MM.1S (cell line): ENCODE data around the gene OGFRL1.

Experiments used
- DNase-seq: peaks from one replicate; pipeline ENCODE4 v3.0.0-alpha.2; 2015
- H2AFZ ChIP-seq: fragments of 300-600 bp; sonication (generic); 2 replicates; pipeline ENCODE4 v1.6.0; 2016; ENCODE audit warnings: antibody characterized with exemption, low read length
- H3F3A ChIP-seq: fragments of 300-600 bp; sonication (generic); 2 replicates; pipeline ENCODE4 v1.6.1; 2016; ENCODE audit warnings: mild to moderate bottlenecking, antibody characterized with exemption, low read length, moderate library complexity, mixed read lengths; ENCODE audit not compliant: insufficient read depth
- H3K27ac ChIP-seq: fragments of 300-600 bp; sonication (generic); 2 replicates; pipeline ENCODE4 v1.5.1; 2016; ENCODE audit warnings: mild to moderate bottlenecking, low read length
- H3K27me3 ChIP-seq: fragments of 300-600 bp; sonication (generic); replicated peaks from 2 replicates; pipeline ENCODE4 v1.6.0; 2016; ENCODE audit warnings: low read length; ENCODE audit not compliant: insufficient read depth
- H3K36me3 ChIP-seq: fragments of 300-600 bp; sonication (generic); replicated peaks from 2 replicates; pipeline ENCODE4 v1.6.1; 2016; ENCODE audit warnings: mild to moderate bottlenecking, low read length, mixed read lengths; ENCODE audit not compliant: insufficient read depth
- H3K4me1 ChIP-seq: fragments of 300-600 bp; sonication (generic); 2 replicates; pipeline ENCODE4 v1.6.1; 2016; ENCODE audit warnings: low read length, mixed read lengths
- H3K4me2 ChIP-seq: fragments of 300-600 bp; sonication (generic); 2 replicates; pipeline ENCODE4 v1.6.0; 2016; ENCODE audit warnings: low read depth, low read length
- H3K4me3 ChIP-seq: fragments of 300-600 bp; sonication (generic); 2 replicates; pipeline ENCODE4 v1.5.1; 2016; ENCODE audit warnings: low read length, mixed read lengths
- H3K79me2 ChIP-seq: fragments of 300-600 bp; sonication (generic); 2 replicates; pipeline ENCODE4 v1.6.1; 2016; ENCODE audit warnings: mixed run types, low read length, mixed read lengths
- H3K9ac ChIP-seq: fragments of 300-600 bp; sonication (generic); 2 replicates; pipeline ENCODE4 v1.6.1; 2016; ENCODE audit warnings: low read length, mixed read lengths
- H3K9me2 ChIP-seq: fragments of 300-600 bp; sonication (generic); replicated peaks from 2 replicates; pipeline ENCODE4 v1.6.1; 2016; ENCODE audit warnings: mild to moderate bottlenecking, low read length, mixed read lengths; ENCODE audit not compliant: insufficient read depth
- H3K9me3 ChIP-seq: fragments of 300-600 bp; sonication (generic); replicated peaks from 2 replicates; pipeline ENCODE4 v1.6.1; 2016; ENCODE audit warnings: mild to moderate bottlenecking, low read length, mixed read lengths; ENCODE audit not compliant: insufficient read depth
- H4K20me1 ChIP-seq: fragments of 300-600 bp; sonication (generic); 2 replicates; pipeline ENCODE4 v1.6.1; 2016; ENCODE audit warnings: mild to moderate bottlenecking, low read length, moderate library complexity, mixed read lengths; ENCODE audit not compliant: insufficient read depth
- CTCF ChIP-seq: fragments of 300-600 bp; sonication (generic); IDR thresholded peaks from 2 replicates; pipeline ENCODE4 v1.5.1; 2016; ENCODE audit warnings: antibody characterized with exemption, low read length, mixed read lengths
- EZH2 ChIP-seq: fragments of 300-600 bp; sonication (generic); optimal IDR thresholded peaks from 2 replicates; pipeline ENCODE3; 2017; ENCODE audit warnings: low read depth, mild to moderate bottlenecking, antibody characterized with exemption, low read length, mixed read lengths
- EZH2phosphoT487 ChIP-seq: fragments of 300-600 bp; sonication (generic); IDR thresholded peaks from 2 replicates; pipeline ENCODE4 v1.6.1; 2018; ENCODE audit warnings: antibody characterized with exemption, low read length

OGFRL1 gene

GRCh38 chr6:71332012-71332411 lies 43.4 kb downstream of the OGFRL1 start:
- no peak overlapping the region for H3K4me2 ChIP-seq
- no peak overlapping the region for H3K4me3 ChIP-seq
- no peaks in the 10 kb centered on the region for H3K79me2 ChIP-seq
- H3F3A ChIP-seq, result no peaks in the 10 kb centered on the region
- no peak for DNase-seq
- no peaks in the 10 kb centered on the region for H3K36me3 ChIP-seq
- no peak overlapping the region for H2AFZ ChIP-seq
- no peaks in the 10 kb centered on the region for H3K9me2 ChIP-seq
- no peaks in the 10 kb centered on the region for H4K20me1 ChIP-seq
- TF ChIP-seq CTCF (no peak), EZH2 (no peak), EZH2phosphoT487 (no peak)
- no peak overlapping the region for H3K27ac ChIP-seq
- peaks cover 10% of the 10 kb centered on the region; the same call in 1 of the 2 replicates for H3K4me1 ChIP-seq
- no peaks in the 10 kb centered on the region for H3K9me3 ChIP-seq
- no peaks in the 10 kb centered on the region for H3K27me3 ChIP-seq
- no peak overlapping the region for H3K9ac ChIP-seq

DNA sequence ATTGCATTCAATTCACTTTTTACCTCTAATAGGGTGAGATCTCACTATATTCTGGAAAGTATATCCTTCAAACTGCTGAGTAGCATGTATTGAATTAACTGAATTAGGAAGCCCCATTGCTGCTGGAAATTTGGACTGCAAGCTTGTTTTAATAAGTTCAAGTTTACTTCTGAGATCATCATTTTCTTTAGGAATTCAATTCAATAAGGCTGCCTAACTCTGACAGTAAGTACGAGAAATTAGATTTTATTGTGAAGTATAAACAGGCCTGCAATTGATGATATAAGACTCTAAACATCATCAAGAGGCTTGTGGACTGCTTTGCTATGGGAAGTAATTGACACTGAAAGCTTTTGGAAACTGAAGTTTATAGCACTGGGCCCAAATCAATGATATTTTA lies 44.4 kb downstream of the OGFRL1 start:
- no peak for DNase-seq
- Histone ChIP-seq H3K4me1 (peaks cover 10% of the 10 kb centered on the region; the same call in 1 of the 2 replicates), H3K9me3 (no peaks in the 10 kb centered on the region), H3F3A (no peaks in the 10 kb centered on the region), H3K4me2 (no peak overlapping the region), H2AFZ (no peak overlapping the region), H3K27ac (no peak overlapping the region), H3K79me2 (no peaks in the 10 kb centered on the region), H3K36me3 (no peaks in the 10 kb centered on the region), H3K9me2 (no peaks in the 10 kb centered on the region), H3K4me3 (no peak overlapping the region), H4K20me1 (no peaks in the 10 kb centered on the region), H3K9ac (no peak overlapping the region), H3K27me3 (no peaks in the 10 kb centered on the region)
- no peak for TF ChIP-seq CTCF
- TF ChIP-seq EZH2, result no peak
- no peak for TF ChIP-seq EZH2phosphoT487

DNA sequence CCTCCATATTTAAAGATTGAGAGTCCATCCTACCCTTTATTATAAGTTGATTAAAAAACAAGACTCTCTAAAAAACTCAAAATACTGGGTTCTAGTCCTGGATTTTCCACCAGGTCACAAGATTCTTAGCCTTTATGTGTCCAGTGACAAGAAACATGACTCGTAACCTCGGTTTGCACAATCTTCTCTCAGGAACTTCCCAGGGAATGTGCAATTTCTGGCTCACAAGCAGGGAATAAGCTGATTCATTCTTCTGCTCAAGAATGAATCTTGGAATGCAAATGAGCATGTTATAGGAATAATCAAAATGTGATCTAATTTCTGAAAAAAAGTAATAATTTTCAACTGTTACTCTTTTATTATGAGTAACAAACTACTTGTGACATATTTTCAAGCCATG lies 45.1 kb downstream of the OGFRL1 start:
- no peak for DNase-seq
- H3K9me3 ChIP-seq, result no peaks in the 10 kb centered on the region
- no peaks in the 10 kb centered on the region for H3K27me3 ChIP-seq
- H3K27ac ChIP-seq, result no peak overlapping the region
- TF ChIP-seq CTCF, result no peak
- TF ChIP-seq EZH2phosphoT487, result no peak
- H3K4me2 ChIP-seq, result no peak overlapping the region
- no peak overlapping the region for H3K4me3 ChIP-seq
- H3K79me2 ChIP-seq, result no peaks in the 10 kb centered on the region
- H3K9ac ChIP-seq, result no peak overlapping the region
- H3K4me1 ChIP-seq, result peaks cover 10% of the 10 kb centered on the region; the same call in 1 of the 2 replicates
- no peaks in the 10 kb centered on the region for H3K36me3 ChIP-seq
- H4K20me1 ChIP-seq, result no peaks in the 10 kb centered on the region
- H2AFZ ChIP-seq, result no peak overlapping the region
- H3F3A ChIP-seq, result no peaks in the 10 kb centered on the region
- no peaks in the 10 kb centered on the region for H3K9me2 ChIP-seq
